OCI-LY3 (cell line): ENCODE data around the gene PSMA7.

Experiments used
- H2AFZ ChIP-seq: fragments of 200-600, 300-600 bp; shearing (Covaris generic); 2 replicates; pipeline ENCODE4 v1.6.0; 2014; ENCODE audit warnings: antibody characterized with exemption, low read depth, low read length
- H3K27ac ChIP-seq: fragments of 200-600, 300-600 bp; sonication (generic); 2 replicates; pipeline ENCODE4 v1.5.1; 2014; ENCODE audit warnings: mild to moderate bottlenecking, low read length, moderate library complexity, mixed read lengths
- H3K27me3 ChIP-seq: fragments of 200-600, 300-600 bp; sonication (generic); 2 replicates; pipeline ENCODE4 v1.6.1; 2014; ENCODE audit warnings: low read depth, low read length, mixed read lengths
- H3K36me3 ChIP-seq: fragments of 200-600, 300-600 bp; sonication (generic); replicated peaks from 2 replicates; pipeline ENCODE3; 2014; ENCODE audit warnings: low read depth, low read length, mixed read lengths
- H3K4me1 ChIP-seq: fragments of 300-600, 200-600 bp; sonication (generic); 2 replicates; pipeline ENCODE4 v1.6.1; 2014; ENCODE audit warnings: low read length, mixed read lengths
- H3K4me2 ChIP-seq: fragments of 200-600, 300-600 bp; sonication (generic); 2 replicates; pipeline ENCODE4 v1.6.1; 2014; ENCODE audit warnings: low read length, mixed read lengths
- H3K4me3 ChIP-seq: fragments of 300-600, 200-600 bp; sonication (generic); 2 replicates; pipeline ENCODE4 v1.5.1; 2014; ENCODE audit warnings: antibody characterized with exemption, mild to moderate bottlenecking, low read length, moderate library complexity
- H3K79me2 ChIP-seq: fragments of 300-600, 200-600 bp; shearing (Covaris generic); 2 replicates; pipeline ENCODE4 v1.6.1; 2014; ENCODE audit warnings: mild to moderate bottlenecking, low read length, mixed read lengths
- H3K9ac ChIP-seq: fragments of 300-600, 200-600 bp; shearing (Covaris generic); 2 replicates; pipeline ENCODE4 v1.6.0; 2014; ENCODE audit warnings: mild to moderate bottlenecking, low read length, moderate library complexity
- H3K9me3 ChIP-seq: fragments of 200-600, 300-600 bp; shearing (Covaris generic); 2 replicates; pipeline ENCODE4 v1.6.1; 2014; ENCODE audit warnings: low read length, mixed read lengths; ENCODE audit not compliant: insufficient read depth
- H4K20me1 ChIP-seq: fragments of 200-600, 300-600 bp; sonication (generic); 2 replicates; pipeline ENCODE4 v1.6.1; 2016; ENCODE audit warnings: low read length, mixed read lengths; ENCODE audit not compliant: insufficient read depth
- CTCF ChIP-seq: fragments of 200-600, 300-600 bp; sonication (generic); IDR thresholded peaks from 2 replicates; pipeline ENCODE4 v1.5.1; 2014; ENCODE audit warnings: antibody characterized with exemption, low read length, low read depth
- EZH2phosphoT487 ChIP-seq: fragments of 200-600 bp; shearing (Covaris generic); IDR thresholded peaks from 2 replicates; pipeline ENCODE4 v1.6.1; 2018; ENCODE audit warnings: antibody characterized with exemption, mixed run types, low read depth

The PSMA7 gene

GRCh38 chr20:62159839-62160238 is 16.6 kb upstream of the PSMA7 start:
- Histone ChIP-seq H3K4me1 (no peaks in the 10 kb centered on the region), H3K36me3 (peaks cover 4% of the 10 kb centered on the region), H3K27me3 (no peaks in the 10 kb centered on the region), H3K4me3 (no peak overlapping the region), H3K9ac (no peak overlapping the region), H3K27ac (no peak overlapping the region), H4K20me1 (peaks cover 8% of the 10 kb centered on the region), H2AFZ (no peak overlapping the region), H3K79me2 (peaks cover 26% of the 10 kb centered on the region), H3K4me2 (no peak overlapping the region), H3K9me3 (no peaks in the 10 kb centered on the region)
- no peak for TF ChIP-seq CTCF
- no peak for TF ChIP-seq EZH2phosphoT487

GRCh38 chr20:62159052-62159451 is 15.9 kb upstream of the PSMA7 start:
- no peaks in the 10 kb centered on the region for H3K4me1 ChIP-seq
- TF ChIP-seq CTCF: no peak
- TF ChIP-seq EZH2phosphoT487: no peak
- no peaks in the 10 kb centered on the region for H3K9me3 ChIP-seq
- H3K27me3 ChIP-seq: no peaks in the 10 kb centered on the region
- peaks cover 8% of the 10 kb centered on the region for H4K20me1 ChIP-seq
- H3K27ac ChIP-seq: no peak overlapping the region
- H3K36me3 ChIP-seq: peaks cover 10% of the 10 kb centered on the region
- no peak overlapping the region for H3K4me3 ChIP-seq
- peaks cover 33% of the 10 kb centered on the region for H3K79me2 ChIP-seq
- H3K4me2 ChIP-seq: no peak overlapping the region
- H2AFZ ChIP-seq: no peak overlapping the region
- H3K9ac ChIP-seq: no peak overlapping the region

GRCh38 chr20:62158541-62158940 is 15.3 kb upstream of the PSMA7 start:
- Histone ChIP-seq H3K4me3 (no peak overlapping the region), H3K27ac (no peak overlapping the region), H3K9ac (no peak overlapping the region), H3K4me1 (no peaks in the 10 kb centered on the region), H3K9me3 (no peaks in the 10 kb centered on the region), H2AFZ (no peak overlapping the region), H3K4me2 (no peak overlapping the region), H3K79me2 (peaks cover 38% of the 10 kb centered on the region), H4K20me1 (peaks cover 11% of the 10 kb centered on the region), H3K27me3 (no peaks in the 10 kb centered on the region), H3K36me3 (peaks cover 15% of the 10 kb centered on the region)
- TF ChIP-seq EZH2phosphoT487 (no peak), CTCF (no peak)

- peaks cover 11% of the 10 kb centered on the region for H4K20me1 ChIP-seq
- no peaks in the 10 kb centered on the region for H3K9me3 ChIP-seq
- H3K79me2 ChIP-seq: peaks cover 43% of the 10 kb centered on the region
- H3K4me3 ChIP-seq: no peak overlapping the region
- no peak overlapping the region for H3K27ac ChIP-seq
- no peak overlapping the region for H3K9ac ChIP-seq
- H3K27me3 ChIP-seq: no peaks in the 10 kb centered on the region
- H3K36me3 ChIP-seq: peaks cover 20% of the 10 kb centered on the region
- H2AFZ ChIP-seq: no peak overlapping the region
- no peak overlapping the region for H3K4me2 ChIP-seq
- TF ChIP-seq EZH2phosphoT487 (no peak), CTCF (no peak)
- no peaks in the 10 kb centered on the region for H3K4me1 ChIP-seq
Measured at GRCh38 chr20:62158088-62158400, 14.8 kb upstream of the PSMA7 start.
